Gastroesophageal sphincter (tissue), 4 donors: ENCODE results near the gene RCVRN. TPM values are rescaled to one million over a fixed set of nuclear protein-coding genes. Genes with fewer than 3 reads are reported as not detected.
A peak's percentile ranks its signal among the peaks of the same experiment; 100 is the strongest.

Source experiments
- ATAC-seq: fragments of 150-250 bp; one replicate; pipeline ENCODE4 v1.9.1; 2016; ENCODE audit warnings: mild to moderate bottlenecking, moderate library complexity
- H3K27ac ChIP-seq, 4 donors: fragments of 200-600 bp; sonication (generic) in 3 of 4; 1 replicate in 3 of 4; 2 replicates in 1 of 4; pipeline ENCODE4 v1.5.1; 2016 to 2019
- H3K27me3 ChIP-seq: fragments of 200-600 bp; sonication (generic); one replicate; pipeline ENCODE4 v1.5.1; 2019
- H3K36me3 ChIP-seq, 2 donors: fragments of 200-600 bp; sonication (generic); one replicate each; pipeline ENCODE4 v1.5.1; 2019; ENCODE audit warnings: control low read depth in 1 of 2
- H3K4me1 ChIP-seq, 3 donors: fragments of 200-600 bp; sonication (generic); 1 replicate in 2 of 3; 2 replicates in 1 of 3; pipeline ENCODE4 v1.5.1; 2016 to 2019; ENCODE audit warnings: control low read depth in 2 of 3
- H3K4me3 ChIP-seq, 2 donors: fragments of 200-600 bp; sonication (generic); one replicate each; pipeline ENCODE4 v1.5.1; 2019; ENCODE audit warnings: mild to moderate bottlenecking in 1 of 2, moderate library complexity in 1 of 2
- H3K9me3 ChIP-seq, 3 donors: fragments of 200-600 bp; sonication (generic); one replicate each; pipeline ENCODE4 v1.5.1; 2017 to 2019; ENCODE audit warnings: control low read depth in 2 of 3
- CTCF ChIP-seq, 4 experiments: fragments of 200-600 bp in 2 of 4; fragments of 450-650 bp in 2 of 4; sonication (generic) in 1 of 4; IDR thresholded peaks; one replicate each; pipeline ENCODE4 v1.5.1; 2017 to 2019; ENCODE audit warnings: antibody characterized with exemption in 4 of 4, mild to moderate bottlenecking in 2 of 4, moderate library complexity in 2 of 4
- EP300 ChIP-seq: sonication (generic); formaldehyde crosslinking; IDR thresholded peaks from one replicate; pipeline ENCODE4 v1.6.1; 2017; ENCODE audit warnings: antibody characterized with exemption, mild to moderate bottlenecking
- POLR2A ChIP-seq, 2 donors: fragments of 450-650 bp; IDR thresholded peaks; one replicate each; pipeline ENCODE4 v1.6.1; 2017; ENCODE audit warnings: antibody characterized with exemption in 2 of 2, mild to moderate bottlenecking in 2 of 2, moderate library complexity in 1 of 2
- POLR2AphosphoS5 ChIP-seq: sonication (generic); formaldehyde crosslinking; IDR thresholded peaks from one replicate; pipeline ENCODE4 v1.6.1; 2017; ENCODE audit warnings: antibody characterized with exemption
- WGBS, 2 donors: methylation state at CpG; one replicate each; pipeline ENCODE4 v1.1.5; 2018; ENCODE audit warnings: low coverage in 1 of 2; 5-methylcytosine and 5-hydroxymethylcytosine counted together
- total RNA-seq, 4 donors: library from RNA; depleted of rRNA; stranded (reverse); fragments of >200 nt; gene quantifications; one replicate each; pipeline ENCODE4 v1.1.0, GENCODE V29; 2016

The RCVRN gene
- total RNA-seq, 4 donors from 2014 or later: 0.27 to 0.81 (median 0.32) TPM; not detected in 1

- no peak overlapping the region for H3K4me3 ChIP-seq
- H3K27ac ChIP-seq: no peak overlapping the region
- peaks cover 19% of the 10 kb centered on the region for H3K27me3 ChIP-seq
- WGBS, 2 donors: 68% methylated on average over 14 of the region's 14 CpGs; no CpG with 5 or more reads in 1 of the 2 donors
- ATAC-seq: no peak
- H3K36me3 ChIP-seq: no peaks in the 10 kb centered on the region
- H3K9me3 ChIP-seq: no peaks in the 10 kb centered on the region
- H3K4me1 ChIP-seq: peaks cover 0 to 12% (median 8%) of the 10 kb centered on the region in 3 donors
- TF ChIP-seq POLR2A (IDR thresholded peaks at IDR 0.05) (no peak), CTCF (IDR thresholded peaks at IDR 0.05) (no peak)
Observed at GRCh38 chr17:9906616-9907015, 1.5 kb upstream of the RCVRN start.

GRCh38 chr17:9905902-9906301 is 831 bp upstream of the RCVRN start:
- TF ChIP-seq POLR2AphosphoS5 (no peak), CTCF (IDR thresholded peaks at IDR 0.05) (peak in 3 of 4 experiments; percentile 40 to 58 (median 46))
- 20 to 25% methylated on average over 3 of the region's 4 CpGs for WGBS, 2 donors

GRCh38 chr17:9904277-9905077 is 594 bp downstream of the RCVRN start:
- no peak for TF ChIP-seq POLR2AphosphoS5
- no peak for TF ChIP-seq CTCF (IDR thresholded peaks at IDR 0.05)
- no peak for TF ChIP-seq EP300
- no peak for TF ChIP-seq POLR2A (IDR thresholded peaks at IDR 0.05)
- 92 to 94% methylated on average over 7 of the region's 35 CpGs for whole genome bisulfite sequencing, 2 donors
- Histone ChIP-seq H3K4me1 (peaks cover 0 to 24% (median 17%) of the 10 kb centered on the region in 3 donors), H3K27me3 (peaks cover 19% of the 10 kb centered on the region), H3K4me3 (no peak overlapping the region), H3K9me3 (no peaks in the 10 kb centered on the region), H3K27ac (no peak overlapping the region), H3K36me3 (no peaks in the 10 kb centered on the region)
- no peak for ATAC-seq

More at GRCh38 chr17:9905902-9906301, 831 bp upstream of the RCVRN start:
- Histone ChIP-seq H3K4me1 (peaks cover 0 to 12% (median 12%) of the 10 kb centered on the region in 3 donors), H3K9me3 (no peaks in the 10 kb centered on the region), H3K27me3 (peaks cover 19% of the 10 kb centered on the region), H3K4me3 (no peak overlapping the region), H3K27ac (no peak overlapping the region), H3K36me3 (no peaks in the 10 kb centered on the region)
- ATAC-seq: no peak

GRCh38 chr17:9902120-9902519 is 3.0 kb downstream of the RCVRN start:
- ATAC-seq: no peak
- peaks cover 19% of the 10 kb centered on the region for H3K27me3 ChIP-seq
- TF ChIP-seq CTCF (IDR thresholded peaks at IDR 0.05) (no peak), EP300 (no peak), POLR2AphosphoS5 (no peak), POLR2A (IDR thresholded peaks at IDR 0.05) (no peak)
- H3K4me3 ChIP-seq: no peak overlapping the region
- peak overlapping the region in 1 of 4 donors; percentile 61 for H3K27ac ChIP-seq
- WGBS, 2 donors: 26% methylated on average over 2 of the region's 2 CpGs; no CpG with 5 or more reads in 1 of the 2 donors
- no peaks in the 10 kb centered on the region for H3K9me3 ChIP-seq
- peaks cover 0 to 16% (median 11%) of the 10 kb centered on the region in 3 donors for H3K4me1 ChIP-seq
- H3K36me3 ChIP-seq: no peaks in the 10 kb centered on the region

- Histone ChIP-seq H3K9me3 (no peaks in the 10 kb centered on the region), H3K36me3 (no peaks in the 10 kb centered on the region), H3K4me3 (no peak overlapping the region), H3K4me1 (peaks cover 0 to 16% (median 11%) of the 10 kb centered on the region in 3 donors), H3K27ac (peak overlapping the region in 3 of 4 donors; percentile 60 to 69 (median 61)), H3K27me3 (peaks cover 6% of the 10 kb centered on the region)
- peak; percentile 75 for ATAC-seq
- TF ChIP-seq POLR2AphosphoS5 (peak; percentile 76), CTCF (IDR thresholded peaks at IDR 0.05) (no peak)
- 22 to 32% methylated on average over 4 to 8 of the region's 8 CpGs for WGBS, 2 donors
Observed at GRCh38 chr17:9900784-9901183, 4.3 kb downstream of the RCVRN start.
